ENCODE measurements around the gene AFF3. TPM values are rescaled to one million over a fixed set of nuclear protein-coding genes. Genes with fewer than 3 reads are reported as not detected.

AFF3 gene
- total and polyA plus RNA-seq, 4 donors: 0.48 to 5.3 (median 2.3) TPM

GRCh38 chr2:100068395-100068794 is 74.0 kb downstream of the AFF3 start:
- Histone ChIP-seq H3K4me3 (ENCODE audit: low read depth in 1 of 3, low read length in 3 of 3) (no peak overlapping the region), H3K27ac (ENCODE audit: low read depth in 1 of 2, low read length in 2 of 2) (no peak overlapping the region), H3K9ac (ENCODE audit: low read depth in 1 of 2, low read length in 2 of 2) (no peak overlapping the region), H3K36me3 (ENCODE audit: control insufficient read depth in 4 of 4, insufficient read depth in 3 of 4, low read depth in 1 of 4, low read length in 3 of 4) (no peaks in the 10 kb centered on the region), H3K4me1 (ENCODE audit: control insufficient read depth in 4 of 4, insufficient read depth in 4 of 4, low read length in 3 of 4) (peaks cover 4 to 48% (median 41%) of the 10 kb centered on the region in 4 donors), H3K9me3 (ENCODE audit: control insufficient read depth in 4 of 4, low read length in 3 of 4) (no peaks in the 10 kb centered on the region), H3K27me3 (ENCODE audit: control insufficient read depth in 4 of 4, insufficient read depth in 4 of 4, low read length in 3 of 4) (no peaks in the 10 kb centered on the region)
- 92% methylated on average over 4 of the region's 4 CpGs for WGBS
- no peak for DNase-seq (ENCODE audit: low spot score)
- TF ChIP-seq, protein P1, sequence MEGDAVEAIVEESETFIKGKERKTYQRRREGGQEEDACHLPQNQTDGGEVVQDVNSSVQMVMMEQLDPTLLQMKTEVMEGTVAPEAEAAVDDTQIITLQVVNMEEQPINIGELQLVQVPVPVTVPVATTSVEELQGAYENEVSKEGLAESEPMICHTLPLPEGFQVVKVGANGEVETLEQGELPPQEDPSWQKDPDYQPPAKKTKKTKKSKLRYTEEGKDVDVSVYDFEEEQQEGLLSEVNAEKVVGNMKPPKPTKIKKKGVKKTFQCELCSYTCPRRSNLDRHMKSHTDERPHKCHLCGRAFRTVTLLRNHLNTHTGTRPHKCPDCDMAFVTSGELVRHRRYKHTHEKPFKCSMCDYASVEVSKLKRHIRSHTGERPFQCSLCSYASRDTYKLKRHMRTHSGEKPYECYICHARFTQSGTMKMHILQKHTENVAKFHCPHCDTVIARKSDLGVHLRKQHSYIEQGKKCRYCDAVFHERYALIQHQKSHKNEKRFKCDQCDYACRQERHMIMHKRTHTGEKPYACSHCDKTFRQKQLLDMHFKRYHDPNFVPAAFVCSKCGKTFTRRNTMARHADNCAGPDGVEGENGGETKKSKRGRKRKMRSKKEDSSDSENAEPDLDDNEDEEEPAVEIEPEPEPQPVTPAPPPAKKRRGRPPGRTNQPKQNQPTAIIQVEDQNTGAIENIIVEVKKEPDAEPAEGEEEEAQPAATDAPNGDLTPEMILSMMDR (IDR thresholded peaks at IDR 0.05; ENCODE audit: low read depth, low read length, missing input control): no peak
- TF ChIP-seq FOXA2 (IDR thresholded peaks at IDR 0.05) (no peak), ATF3 (IDR thresholded peaks at IDR 0.05) (no peak), EGR1 (IDR thresholded peaks at IDR 0.05; ENCODE audit: low read depth in 2 of 2) (no peak), TAF1 (conservative IDR thresholded peaks at IDR 0.05) (no peak), HNF4A (conservative IDR thresholded peaks at IDR 0.05) (no peak), RXRA (IDR thresholded peaks at IDR 0.05) (no peak), RAD21 (IDR thresholded peaks at IDR 0.05) (no peak), YY1 (IDR thresholded peaks at IDR 0.05) (no peak), GABPA (IDR thresholded peaks at IDR 0.05 in 1 of 2, conservative IDR thresholded peaks at IDR 0.05 in 1 of 2) (no peak), SP1 (IDR thresholded peaks at IDR 0.05) (no peak), FOXA1 (IDR thresholded peaks at IDR 0.05) (no peak)

DNA sequence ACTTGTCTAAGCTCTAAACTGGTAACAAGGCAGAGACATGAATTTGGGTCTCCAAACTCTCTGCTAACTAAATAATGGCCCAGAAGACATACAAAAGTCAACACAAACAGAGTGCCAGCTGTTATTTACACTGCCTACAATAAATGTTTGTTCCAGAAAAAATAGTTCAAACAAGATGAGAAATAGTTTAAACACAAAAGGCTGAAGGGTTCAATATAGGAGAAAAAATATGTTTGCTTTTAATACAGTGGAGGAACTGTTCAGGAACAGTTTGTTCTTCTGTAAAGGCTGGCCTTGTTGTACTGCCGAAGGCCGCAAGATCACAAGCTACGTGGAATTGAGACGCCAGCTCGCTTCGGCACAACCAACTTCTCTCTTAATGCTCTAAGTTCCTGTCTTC is 74.6 kb downstream of the AFF3 start:
- no peak for TF ChIP-seq GABPA (IDR thresholded peaks at IDR 0.05 in 1 of 2, conservative IDR thresholded peaks at IDR 0.05 in 1 of 2)
- peak in 1 of 2 donors; percentile 28 for TF ChIP-seq RAD21 (IDR thresholded peaks at IDR 0.05)
- no peak for TF ChIP-seq TAF1 (conservative IDR thresholded peaks at IDR 0.05)
- TF ChIP-seq, protein P1 (IDR thresholded peaks at IDR 0.05; ENCODE audit: low read depth, low read length, missing input control): no peak
- TF ChIP-seq SP1 (IDR thresholded peaks at IDR 0.05): peak; percentile 55
- peak; percentile 70 for TF ChIP-seq FOXA2 (IDR thresholded peaks at IDR 0.05)
- TF ChIP-seq, protein P2, sequence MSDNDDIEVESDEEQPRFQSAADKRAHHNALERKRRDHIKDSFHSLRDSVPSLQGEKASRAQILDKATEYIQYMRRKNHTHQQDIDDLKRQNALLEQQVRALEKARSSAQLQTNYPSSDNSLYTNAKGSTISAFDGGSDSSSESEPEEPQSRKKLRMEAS (IDR thresholded peaks at IDR 0.05): no peak
- TF ChIP-seq RXRA (IDR thresholded peaks at IDR 0.05): peak; percentile 35 to 43
- no peak for TF ChIP-seq EGR1 (IDR thresholded peaks at IDR 0.05; ENCODE audit: low read depth in 2 of 2)
- TF ChIP-seq HNF4A (conservative IDR thresholded peaks at IDR 0.05): peak in 1 of 2 donors; percentile 49
- TF ChIP-seq, protein P3, sequence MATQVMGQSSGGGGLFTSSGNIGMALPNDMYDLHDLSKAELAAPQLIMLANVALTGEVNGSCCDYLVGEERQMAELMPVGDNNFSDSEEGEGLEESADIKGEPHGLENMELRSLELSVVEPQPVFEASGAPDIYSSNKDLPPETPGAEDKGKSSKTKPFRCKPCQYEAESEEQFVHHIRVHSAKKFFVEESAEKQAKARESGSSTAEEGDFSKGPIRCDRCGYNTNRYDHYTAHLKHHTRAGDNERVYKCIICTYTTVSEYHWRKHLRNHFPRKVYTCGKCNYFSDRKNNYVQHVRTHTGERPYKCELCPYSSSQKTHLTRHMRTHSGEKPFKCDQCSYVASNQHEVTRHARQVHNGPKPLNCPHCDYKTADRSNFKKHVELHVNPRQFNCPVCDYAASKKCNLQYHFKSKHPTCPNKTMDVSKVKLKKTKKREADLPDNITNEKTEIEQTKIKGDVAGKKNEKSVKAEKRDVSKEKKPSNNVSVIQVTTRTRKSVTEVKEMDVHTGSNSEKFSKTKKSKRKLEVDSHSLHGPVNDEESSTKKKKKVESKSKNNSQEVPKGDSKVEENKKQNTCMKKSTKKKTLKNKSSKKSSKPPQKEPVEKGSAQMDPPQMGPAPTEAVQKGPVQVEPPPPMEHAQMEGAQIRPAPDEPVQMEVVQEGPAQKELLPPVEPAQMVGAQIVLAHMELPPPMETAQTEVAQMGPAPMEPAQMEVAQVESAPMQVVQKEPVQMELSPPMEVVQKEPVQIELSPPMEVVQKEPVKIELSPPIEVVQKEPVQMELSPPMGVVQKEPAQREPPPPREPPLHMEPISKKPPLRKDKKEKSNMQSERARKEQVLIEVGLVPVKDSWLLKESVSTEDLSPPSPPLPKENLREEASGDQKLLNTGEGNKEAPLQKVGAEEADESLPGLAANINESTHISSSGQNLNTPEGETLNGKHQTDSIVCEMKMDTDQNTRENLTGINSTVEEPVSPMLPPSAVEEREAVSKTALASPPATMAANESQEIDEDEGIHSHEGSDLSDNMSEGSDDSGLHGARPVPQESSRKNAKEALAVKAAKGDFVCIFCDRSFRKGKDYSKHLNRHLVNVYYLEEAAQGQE (IDR thresholded peaks at IDR 0.05): no peak
- no peak for TF ChIP-seq YY1 (IDR thresholded peaks at IDR 0.05)
- peak in 1 of 2 donors; percentile 18 for TF ChIP-seq JUND (IDR thresholded peaks at IDR 0.05)
- no peak for TF ChIP-seq NR2F2 (IDR thresholded peaks at IDR 0.05)
- TF ChIP-seq ATF3 (IDR thresholded peaks at IDR 0.05): no peak
- Histone ChIP-seq H3K4me1 (ENCODE audit: control insufficient read depth in 4 of 4, insufficient read depth in 4 of 4, low read length in 3 of 4) (peaks cover 4 to 48% (median 41%) of the 10 kb centered on the region in 4 donors), H3K27ac (ENCODE audit: low read depth in 1 of 2, low read length in 2 of 2) (peak overlapping the region in 1 of 2 donors; percentile 10), H3K4me3 (ENCODE audit: low read depth in 1 of 3, low read length in 3 of 3) (no peak overlapping the region), H3K9ac (ENCODE audit: low read depth in 1 of 2, low read length in 2 of 2) (peak overlapping the region in 1 of 2 donors; percentile 63), H3K27me3 (ENCODE audit: control insufficient read depth in 4 of 4, insufficient read depth in 4 of 4, low read length in 3 of 4) (no peaks in the 10 kb centered on the region), H3K36me3 (ENCODE audit: control insufficient read depth in 4 of 4, insufficient read depth in 3 of 4, low read depth in 1 of 4, low read length in 3 of 4) (no peaks in the 10 kb centered on the region), H3K9me3 (ENCODE audit: control insufficient read depth in 4 of 4, low read length in 3 of 4) (no peaks in the 10 kb centered on the region)
- 28% methylated on average over 6 of the region's 6 CpGs for WGBS
- DNase-seq (ENCODE audit: low spot score): no peak

Measured in liver (tissue), 9 donors.